Keratinocyte (primary cell): ENCODE measurements around the gene PRM1. TPM values are rescaled to one million over a fixed set of nuclear protein-coding genes. Genes with fewer than 3 reads are reported as not detected.

Experiments used
- DNase-seq: peaks from one replicate; pipeline ENCODE4 v3.0.0-alpha.2; 2011; ENCODE audit warnings: low read depth, missing footprints, low spot score
- FAIRE-seq: peaks from 2 replicates; lab custom pipeline; 2011; peaks lifted over from hg19 to GRCh38; lab: Jason Lieb, UNC
- H2AFZ ChIP-seq: 2 replicates; pipeline ENCODE4 v1.6.0; 2012; ENCODE audit warnings: low read length, control low read depth, inconsistent platforms; ENCODE audit not compliant: control insufficient read depth
- H3K27ac ChIP-seq: 2 replicates; pipeline ENCODE4 v1.5.1; 2011; ENCODE audit warnings: low read length; ENCODE audit not compliant: control insufficient read depth, insufficient read depth
- H3K27me3 ChIP-seq: 3 replicates; pipeline ENCODE4 v1.6.0; 2011; ENCODE audit warnings: low read length; ENCODE audit not compliant: control insufficient read depth, insufficient read depth; ENCODE audit errors: extremely low read depth
- H3K36me3 ChIP-seq, 2 experiments: 2 replicates in 1 of 2; 3 replicates in 1 of 2; pipeline ENCODE4 v1.5.1; 2011; ENCODE audit warnings: low read length in 2 of 2, mild to moderate bottlenecking in 1 of 2; ENCODE audit not compliant: control insufficient read depth in 2 of 2, insufficient read depth in 2 of 2; ENCODE audit errors: extremely low read depth in 1 of 2
- H3K4me1 ChIP-seq: 3 replicates; pipeline ENCODE4 v1.5.1; 2011; ENCODE audit warnings: low read length; ENCODE audit not compliant: control insufficient read depth, insufficient read depth; ENCODE audit errors: extremely low read depth
- H3K4me2 ChIP-seq: 3 replicates; pipeline ENCODE4 v1.6.0; 2011; ENCODE audit warnings: low read depth, low read length; ENCODE audit not compliant: control insufficient read depth, insufficient read depth; ENCODE audit errors: extremely low read depth
- H3K4me3 ChIP-seq, 3 experiments: fragments of 200-600 bp in 1 of 3; sonication (generic) in 1 of 3; 2 replicates in 2 of 3; 3 replicates in 1 of 3; pipeline ENCODE4 v1.5.1; 2011 to 2016; ENCODE audit warnings: low read length in 3 of 3, mild to moderate bottlenecking in 3 of 3, control low read depth in 2 of 3, inconsistent platforms in 1 of 3, low read depth in 1 of 3, mixed read lengths in 1 of 3, mixed run types in 1 of 3, moderate library complexity in 1 of 3; ENCODE audit not compliant: control insufficient read depth in 2 of 3, insufficient read depth in 2 of 3; ENCODE audit errors: extremely low read depth in 1 of 3
- H3K79me2 ChIP-seq: 2 replicates; pipeline ENCODE4 v1.6.0; 2012; ENCODE audit warnings: low read length; ENCODE audit not compliant: control insufficient read depth, insufficient read depth
- H3K9ac ChIP-seq: 3 replicates; pipeline ENCODE4 v1.6.0; 2011; ENCODE audit warnings: low read length; ENCODE audit not compliant: control insufficient read depth, insufficient read depth; ENCODE audit errors: extremely low read depth
- H3K9me1 ChIP-seq: 3 replicates; pipeline ENCODE4 v1.6.0; 2011; ENCODE audit warnings: low read length; ENCODE audit not compliant: control insufficient read depth, insufficient read depth; ENCODE audit errors: extremely low read depth
- H3K9me3 ChIP-seq: 2 replicates; pipeline ENCODE4 v1.5.1; 2012; ENCODE audit warnings: low read depth, low read length; ENCODE audit not compliant: control insufficient read depth
- H4K20me1 ChIP-seq: 3 replicates; pipeline ENCODE4 v1.6.0; 2011; ENCODE audit warnings: low read length; ENCODE audit not compliant: control insufficient read depth, insufficient read depth; ENCODE audit errors: extremely low read depth
- EZH2 ChIP-seq: IDR thresholded peaks from one replicate; pipeline ENCODE4 v1.6.1; 2012; ENCODE audit warnings: inconsistent platforms, mild to moderate bottlenecking, low read length, moderate library complexity
- dilution Hi-C: fragments of 300-500 bp; cut with MboI; formaldehyde crosslinking; loops from one replicate; pipeline ENCODE4 v1.7.0; 2020; ENCODE audit warnings: low sequenced_read_pairs; ENCODE audit not compliant: extremely low pct_ligation_motif_present
- polyA plus RNA-seq, 5 experiments: library from polyadenylated mRNA; depleted of rRNA in 3 of 5; stranded (reverse) in 3 of 5; stranded (forward) in 1 of 5; unstranded in 1 of 5; fragments of >200 nt; gene quantifications; 1 replicate in 1 of 5; 2 replicates in 3 of 5; 3 replicates in 1 of 5; pipeline versions ENCODE4 v1.2.1 to v1.2.3, GENCODE V29; 2011 to 2012; ENCODE audit warnings: missing spikeins in 2 of 5, low read depth in 1 of 5, low replicate concordance in 1 of 5
- small RNA-seq, 3 experiments: library from RNA; depleted of rRNA; stranded (forward); fragments of <200 nt; gene quantifications; one replicate each; pipeline ENCODE3, GENCODE V24; 2012; ENCODE audit warnings: low read depth in 3 of 3, low replicate concordance in 1 of 3; ENCODE audit not compliant: insufficient read length in 3 of 3
- TF ChIP-seq, protein P1 (sequence below), 3 experiments: IDR thresholded peaks in 1 of 3; conservative IDR thresholded peaks in 1 of 3; optimal IDR thresholded peaks in 1 of 3; 2 replicates in 2 of 3; 3 replicates in 1 of 3; pipeline versions ENCODE3 to v1.5.1; 2011; ENCODE audit warnings: low read length in 3 of 3, mild to moderate bottlenecking in 3 of 3, moderate library complexity in 2 of 3, control low read depth in 1 of 3, inconsistent platforms in 1 of 3; ENCODE audit not compliant: insufficient read depth in 2 of 3; ENCODE audit errors: extremely low read depth in 1 of 3

Gene PRM1
- polyA plus RNA-seq, 1 donor (not counting 4 experiments of a cell fraction or from before 2014, with no cell fraction given) = not detected

DNA sequence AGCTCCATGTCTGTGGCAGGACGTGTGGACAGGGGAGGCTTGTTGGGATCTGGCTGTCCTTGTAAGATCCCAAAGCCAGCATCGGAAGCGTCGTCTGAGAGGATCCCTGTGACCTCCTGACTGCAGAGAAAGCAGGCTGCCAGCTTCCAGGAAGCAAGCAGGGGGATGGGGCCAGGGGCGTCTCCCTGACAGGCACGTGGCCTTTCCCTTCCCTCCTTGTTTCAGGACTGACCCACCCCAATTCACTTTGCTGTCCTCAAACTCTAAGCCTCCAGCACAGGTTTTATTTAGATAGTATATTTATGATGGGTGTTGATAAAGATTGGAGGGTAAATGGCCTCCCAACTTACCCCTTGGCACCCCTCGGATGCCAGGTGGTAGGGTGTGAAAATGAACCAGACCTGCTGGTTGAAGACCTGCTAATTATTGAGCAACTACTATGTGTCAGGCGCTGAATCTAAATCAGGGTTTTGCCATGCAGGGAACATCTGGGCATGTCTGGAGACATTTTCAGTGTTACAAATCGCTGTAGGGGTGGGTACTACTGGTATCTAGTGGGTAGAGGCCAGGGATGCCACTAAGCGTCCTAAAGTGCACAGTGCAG lies 49.7 kb downstream of the PRM1 start:
- TF ChIP-seq, protein P1, sequence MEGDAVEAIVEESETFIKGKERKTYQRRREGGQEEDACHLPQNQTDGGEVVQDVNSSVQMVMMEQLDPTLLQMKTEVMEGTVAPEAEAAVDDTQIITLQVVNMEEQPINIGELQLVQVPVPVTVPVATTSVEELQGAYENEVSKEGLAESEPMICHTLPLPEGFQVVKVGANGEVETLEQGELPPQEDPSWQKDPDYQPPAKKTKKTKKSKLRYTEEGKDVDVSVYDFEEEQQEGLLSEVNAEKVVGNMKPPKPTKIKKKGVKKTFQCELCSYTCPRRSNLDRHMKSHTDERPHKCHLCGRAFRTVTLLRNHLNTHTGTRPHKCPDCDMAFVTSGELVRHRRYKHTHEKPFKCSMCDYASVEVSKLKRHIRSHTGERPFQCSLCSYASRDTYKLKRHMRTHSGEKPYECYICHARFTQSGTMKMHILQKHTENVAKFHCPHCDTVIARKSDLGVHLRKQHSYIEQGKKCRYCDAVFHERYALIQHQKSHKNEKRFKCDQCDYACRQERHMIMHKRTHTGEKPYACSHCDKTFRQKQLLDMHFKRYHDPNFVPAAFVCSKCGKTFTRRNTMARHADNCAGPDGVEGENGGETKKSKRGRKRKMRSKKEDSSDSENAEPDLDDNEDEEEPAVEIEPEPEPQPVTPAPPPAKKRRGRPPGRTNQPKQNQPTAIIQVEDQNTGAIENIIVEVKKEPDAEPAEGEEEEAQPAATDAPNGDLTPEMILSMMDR (optimal IDR thresholded peaks at IDR 0.05 in 1 of 3, IDR thresholded peaks at IDR 0.05 in 1 of 3, conservative IDR thresholded peaks at IDR 0.05 in 1 of 3; ENCODE audit: extremely low read depth in 1 of 3, insufficient read depth in 2 of 3, low read length in 3 of 3) = no peak
- no peak for TF ChIP-seq EZH2
- Histone ChIP-seq H2AFZ (no peak overlapping the region), H3K9me1 (no peaks in the 10 kb centered on the region), H3K9ac (no peak overlapping the region), H3K4me1 (peaks cover 4% of the 10 kb centered on the region), H3K4me2 (no peak overlapping the region), H3K4me3 (no peak overlapping the region), H4K20me1 (no peaks in the 10 kb centered on the region), H3K36me3 (no peaks in the 10 kb centered on the region), H3K79me2 (no peaks in the 10 kb centered on the region), H3K27me3 (no peaks in the 10 kb centered on the region), H3K9me3 (no peaks in the 10 kb centered on the region), H3K27ac (no peak overlapping the region)
- DNase-seq = no peak
- no peak for FAIRE-seq
- dilution Hi-C loops = no loop called here

Small RNA genes lying within 50 kb of the gene (small RNA-seq; reads per million reads assigned to genes)
- gene MIR548H2 (0 reads per million in 3 experiments), gene RF00019 (0 reads per million in 3 experiments), gene RF00554 (0 reads per million in 3 experiments)

Other genes with a start within 250 kb of the PRM1 start
- gene SOCS1, start 25.1 kb downstream of the PRM1 start, polyA plus RNA-seq = 0.98 to 2.8 TPM (median 2.4 TPM) in 3 replicates
- not detected in 3 replicates for gene TNP2, start 12.0 kb downstream of the PRM1 start, polyA plus RNA-seq
- gene PRM3, start 7.7 kb downstream of the PRM1 start, polyA plus RNA-seq = not detected in 3 replicates
- gene PRM2, start 4.8 kb downstream of the PRM1 start, polyA plus RNA-seq = not detected in 3 replicates
- gene RMI2, start 64.1 kb upstream of the PRM1 start, polyA plus RNA-seq = 2.7 to 6.8 TPM (median 5.4 TPM) in 3 replicates